Thyroid gland (tissue), 4 donors: ENCODE data around the gene SPARCL1. TPM values are rescaled to one million over a fixed set of nuclear protein-coding genes. Genes with fewer than 3 reads are reported as not detected.

ENCODE experiments used
- DNase-seq, 2 donors: peaks; one replicate each; pipeline ENCODE4 v3.0.0-alpha.2; 2019
- H3K27ac ChIP-seq, 3 donors: fragments of 200-600 bp; sonication (generic); 1 replicate in 2 of 3; 2 replicates in 1 of 3; pipeline ENCODE4 v1.5.1; 2016 to 2019; ENCODE audit warnings: mild to moderate bottlenecking in 1 of 3, moderate library complexity in 1 of 3
- H3K27me3 ChIP-seq: fragments of 200-600 bp; sonication (generic); one replicate; pipeline ENCODE4 v1.5.1; 2019
- H3K36me3 ChIP-seq, 2 donors: fragments of 200-600 bp; sonication (generic); one replicate each; pipeline ENCODE4 v1.5.1; 2016 to 2019
- H3K4me1 ChIP-seq, 2 donors: fragments of 200-600 bp; sonication (generic); one replicate each; pipeline ENCODE4 v1.5.1; 2017 to 2019
- H3K4me3 ChIP-seq, 3 donors: fragments of 200-600 bp; sonication (generic); replicated peaks in 1 of 3; 1 replicate in 2 of 3; 2 replicates in 1 of 3; pipeline ENCODE4 v1.5.1; 2016; ENCODE audit warnings: mild to moderate bottlenecking in 1 of 3
- H3K9me3 ChIP-seq: fragments of 200-600 bp; sonication (generic); one replicate; pipeline ENCODE4 v1.5.1; 2017
- CTCF ChIP-seq, 6 experiments: fragments of 200-600 bp in 3 of 6; fragments of 450-650 bp in 3 of 6; sonication (generic) in 3 of 6; IDR thresholded peaks; one replicate each; pipeline ENCODE4 v1.5.1; 2016 to 2019; ENCODE audit warnings: antibody characterized with exemption in 6 of 6, mild to moderate bottlenecking in 2 of 6, inconsistent platforms in 1 of 6, moderate library complexity in 1 of 6
- POLR2A ChIP-seq, 2 donors: fragments of 450-650 bp; IDR thresholded peaks; one replicate each; pipeline ENCODE4 v1.6.1; 2017; ENCODE audit warnings: antibody characterized with exemption in 2 of 2, mild to moderate bottlenecking in 2 of 2, moderate library complexity in 1 of 2
- WGBS, 2 donors: methylation state at CpG; one replicate each; pipeline ENCODE4 v1.1.5; 2017; 5-methylcytosine and 5-hydroxymethylcytosine counted together
- intact Hi-C: fragments of 100-400 bp; cut with DNase I; formaldehyde crosslinking; loops from one replicate; pipeline ENCODE4 v1.15.1; 2023
- total RNA-seq, 4 donors: library from RNA; depleted of rRNA; stranded (reverse); fragments of >200 nt; gene quantifications; one replicate each; pipeline ENCODE4 v1.2.3, GENCODE V29; 2016

SPARCL1 gene
- total RNA-seq, 4 donors from 2014 or later: 234 to 569 (median 391) TPM

GRCh38 chr4:87547016-87547708 is 18.0 kb upstream of the SPARCL1 start:
- Histone ChIP-seq H3K9me3 (no peaks in the 10 kb centered on the region), H3K4me3 (no peak overlapping the region), H3K4me1 (no peaks in the 10 kb centered on the region), H3K27ac (no peak overlapping the region), H3K27me3 (no peaks in the 10 kb centered on the region), H3K36me3 (no peaks in the 10 kb centered on the region)
- TF ChIP-seq POLR2A (IDR thresholded peaks at IDR 0.05) (no peak), CTCF (IDR thresholded peaks at IDR 0.05) (no peak)
- intact Hi-C loops: no loop called here
- WGBS, 2 donors: 77 to 87% methylated on average over 5 of the region's 5 CpGs
- DNase-seq: no peak

GRCh38 chr4:87545052-87545451 is 15.9 kb upstream of the SPARCL1 start:
- H3K9me3 ChIP-seq: no peaks in the 10 kb centered on the region
- TF ChIP-seq POLR2A (IDR thresholded peaks at IDR 0.05) (no peak), CTCF (IDR thresholded peaks at IDR 0.05) (no peak)
- H3K27me3 ChIP-seq: no peaks in the 10 kb centered on the region
- 76 to 80% methylated on average over 3 of the region's 3 CpGs for WGBS, 2 donors
- no peak for DNase-seq
- H3K36me3 ChIP-seq: no peaks in the 10 kb centered on the region
- no peak overlapping the region for H3K27ac ChIP-seq
- H3K4me1 ChIP-seq: no peaks in the 10 kb centered on the region
- intact Hi-C loops: no loop called here
- no peak overlapping the region for H3K4me3 ChIP-seq

GRCh38 chr4:87543835-87544461 is 14.8 kb upstream of the SPARCL1 start:
- H3K27ac ChIP-seq: no peak overlapping the region
- no peaks in the 10 kb centered on the region for H3K27me3 ChIP-seq
- H3K9me3 ChIP-seq: no peaks in the 10 kb centered on the region
- WGBS, 2 donors: 35 to 47% methylated on average over 3 of the region's 3 CpGs
- no peaks in the 10 kb centered on the region for H3K4me1 ChIP-seq
- DNase-seq: no peak
- H3K36me3 ChIP-seq: no peaks in the 10 kb centered on the region
- intact Hi-C loops: no loop called here
- H3K4me3 ChIP-seq: no peak overlapping the region
- TF ChIP-seq CTCF (IDR thresholded peaks at IDR 0.05) (peak in 4 of 6 experiments; percentile 13 to 38 (median 33)), POLR2A (IDR thresholded peaks at IDR 0.05) (no peak)

GRCh38 chr4:87542734-87543312 is 13.6 kb upstream of the SPARCL1 start:
- H3K4me1 ChIP-seq: no peaks in the 10 kb centered on the region
- H3K27ac ChIP-seq: no peak overlapping the region
- H3K36me3 ChIP-seq: no peaks in the 10 kb centered on the region
- DNase-seq: no peak
- no peaks in the 10 kb centered on the region for H3K9me3 ChIP-seq
- no peak overlapping the region for H3K4me3 ChIP-seq
- intact Hi-C loops: no loop called here
- no peak for TF ChIP-seq CTCF (IDR thresholded peaks at IDR 0.05)
- no peak for TF ChIP-seq POLR2A (IDR thresholded peaks at IDR 0.05)
- no peaks in the 10 kb centered on the region for H3K27me3 ChIP-seq
